Measurements from ENCODE around the gene AKAP13. TPM values are rescaled to one million over a fixed set of nuclear protein-coding genes. Genes with fewer than 3 reads are reported as not detected.

The AKAP13 gene
- total and polyA plus RNA-seq, 9 donors: 45.3 to 190 (median 98.6) TPM

- Histone ChIP-seq H3K4me1 (ENCODE audit: insufficient read depth) (no peaks in the 10 kb centered on the region), H3K27me3 (no peaks in the 10 kb centered on the region), H3K27ac (no peak overlapping the region), H3K36me3 (no peaks in the 10 kb centered on the region), H3K4me3 (no peak overlapping the region), H3K9me3 (no peaks in the 10 kb centered on the region)
- 52 to 70% (median 68%) methylated on average over 4 of the region's 4 CpGs for WGBS, 3 donors
- TF ChIP-seq CTCF (IDR thresholded peaks at IDR 0.05) (no peak), EP300 (IDR thresholded peaks at IDR 0.05) (no peak), POLR2A (IDR thresholded peaks at IDR 0.05) (no peak)
- intact Hi-C loops (cut with DNase I): no loop called here
- no peak for DNase-seq
These were observed 134.8 kb downstream of the AKAP13 start for GRCh38 chr15:85515212-85515611.

GRCh38 chr15:85517086-85517485 is 136.7 kb downstream of the AKAP13 start:
- Histone ChIP-seq H3K27ac (no peak overlapping the region), H3K9me3 (no peaks in the 10 kb centered on the region), H3K4me3 (no peak overlapping the region), H3K27me3 (no peaks in the 10 kb centered on the region), H3K36me3 (no peaks in the 10 kb centered on the region), H3K4me1 (ENCODE audit: insufficient read depth) (no peaks in the 10 kb centered on the region)
- intact Hi-C loops (cut with DNase I): no loop called here
- DNase-seq: no peak
- TF ChIP-seq CTCF (IDR thresholded peaks at IDR 0.05): no peak
- TF ChIP-seq POLR2A (IDR thresholded peaks at IDR 0.05): no peak
- TF ChIP-seq EP300 (IDR thresholded peaks at IDR 0.05): no peak
- 94 to 99% (median 96%) methylated on average over 1 of the region's 1 CpG for WGBS, 3 donors

- TF ChIP-seq CTCF (IDR thresholded peaks at IDR 0.05): no peak
- H3K4me1 ChIP-seq (ENCODE audit: insufficient read depth): no peaks in the 10 kb centered on the region
- no peak overlapping the region for H3K27ac ChIP-seq
- intact Hi-C loops (cut with DNase I): no loop called here
- H3K27me3 ChIP-seq: no peaks in the 10 kb centered on the region
- no peak for DNase-seq
- H3K9me3 ChIP-seq: no peaks in the 10 kb centered on the region
- no peak overlapping the region for H3K4me3 ChIP-seq
- 66 to 82% (median 81%) methylated on average over 5 of the region's 5 CpGs for WGBS, 3 donors
- no peaks in the 10 kb centered on the region for H3K36me3 ChIP-seq
These were observed 138.8 kb downstream of the AKAP13 start for GRCh38 chr15:85518979-85519761.

GRCh38 chr15:85520650-85521049 is 140.2 kb downstream of the AKAP13 start:
- Histone ChIP-seq H3K36me3 (no peaks in the 10 kb centered on the region), H3K4me3 (no peak overlapping the region), H3K4me1 (ENCODE audit: insufficient read depth) (no peaks in the 10 kb centered on the region), H3K27me3 (no peaks in the 10 kb centered on the region), H3K27ac (no peak overlapping the region), H3K9me3 (no peaks in the 10 kb centered on the region)
- WGBS, 3 donors: 89 to 96% (median 94%) methylated on average over 3 of the region's 3 CpGs
- DNase-seq: no peak
- intact Hi-C loops (cut with DNase I): no loop called here
- TF ChIP-seq POLR2A (IDR thresholded peaks at IDR 0.05): no peak
- no peak for TF ChIP-seq EP300 (IDR thresholded peaks at IDR 0.05)
- TF ChIP-seq CTCF (IDR thresholded peaks at IDR 0.05): no peak

Data from ovary (tissue), 9 donors.